AG09309 (cell line): ENCODE results near the gene NMNAT2.

Experiments used
- DNase-seq: peaks from one replicate; pipeline ENCODE4 v3.0.0-alpha.2; 2010; ENCODE audit warnings: low read depth
- H3K4me3 ChIP-seq: 2 replicates; pipeline ENCODE4 v1.5.1; 2011; ENCODE audit warnings: mild to moderate bottlenecking, low read depth, low read length, moderate library complexity; ENCODE audit not compliant: control insufficient read depth
- CTCF ChIP-seq: IDR thresholded peaks from 2 replicates; pipeline ENCODE4 v1.5.1; 2011; ENCODE audit warnings: mild to moderate bottlenecking, low read depth, low read length, inconsistent platforms; ENCODE audit not compliant: insufficient read depth, control insufficient read depth; ENCODE audit errors: missing control alignments

Gene NMNAT2

GRCh38 chr1:183365093-183365492 lies 53.1 kb downstream of the NMNAT2 start:
- DNase-seq = no peak
- H3K4me3 ChIP-seq = no peak overlapping the region
- no peak for TF ChIP-seq CTCF

GRCh38 chr1:183363972-183364371 lies 54.2 kb downstream of the NMNAT2 start:
- DNase-seq = no peak
- no peak for TF ChIP-seq CTCF

GRCh38 chr1:183361081-183361480 lies 57.1 kb downstream of the NMNAT2 start:
- no peak overlapping the region for H3K4me3 ChIP-seq
- TF ChIP-seq CTCF = no peak
- DNase-seq = no peak

More at GRCh38 chr1:183363972-183364371, 54.2 kb downstream of the NMNAT2 start:
- no peak overlapping the region for H3K4me3 ChIP-seq

GRCh38 chr1:183360473-183360872 lies 57.7 kb downstream of the NMNAT2 start:
- no peak overlapping the region for H3K4me3 ChIP-seq
- TF ChIP-seq CTCF = no peak
- no peak for DNase-seq

GRCh38 chr1:183356534-183357182 lies 61.5 kb downstream of the NMNAT2 start:
- TF ChIP-seq CTCF = no peak
- no peak for DNase-seq
- no peak overlapping the region for H3K4me3 ChIP-seq

GRCh38 chr1:183355797-183356196 lies 62.4 kb downstream of the NMNAT2 start:
- no peak for DNase-seq
- no peak for TF ChIP-seq CTCF
- H3K4me3 ChIP-seq = no peak overlapping the region

- TF ChIP-seq CTCF = no peak
- H3K4me3 ChIP-seq = no peak overlapping the region
- no peak for DNase-seq
Measured at GRCh38 chr1:183355181-183355580, 63.0 kb downstream of the NMNAT2 start.
